Transverse colon (tissue), 4 donors: ENCODE results near the gene ZNF12.
"Not testable (repeated sequence)": the region's sequence is repeated elsewhere in the genome, so short reads cannot be mapped to it uniquely, and the experiment has no call there.

Experiments
- EP300 ChIP-seq: sonication (generic); formaldehyde crosslinking; IDR thresholded peaks from one replicate; pipeline ENCODE4 v1.6.1; 2017; ENCODE audit warnings: antibody characterized with exemption, low read depth
- POLR2A ChIP-seq: fragments of 450-650 bp; IDR thresholded peaks from one replicate; pipeline ENCODE4 v1.6.1; 2016; ENCODE audit warnings: antibody characterized with exemption, mild to moderate bottlenecking, moderate library complexity
- POLR2AphosphoS5 ChIP-seq, 3 donors: sonication (generic); formaldehyde crosslinking; IDR thresholded peaks; one replicate each; pipeline ENCODE4 v1.6.1; 2016; ENCODE audit warnings: antibody characterized with exemption in 3 of 3
- TF ChIP-seq, protein P1 (sequence below), 5 experiments: fragments of 200-600 bp in 3 of 5; fragments of 450-650 bp in 2 of 5; sonication (generic) in 3 of 5; IDR thresholded peaks; 1 replicate in 2 of 5; 2 replicates in 3 of 5; pipeline ENCODE4 v1.5.1; 2016 to 2017; ENCODE audit warnings: antibody characterized with exemption in 5 of 5, inconsistent platforms in 3 of 5, mild to moderate bottlenecking in 2 of 5, moderate library complexity in 1 of 5

GRCh38 chr7:6670851-6671250 lies 35.9 kb downstream of the ZNF12 start:
- TF ChIP-seq, protein P1, sequence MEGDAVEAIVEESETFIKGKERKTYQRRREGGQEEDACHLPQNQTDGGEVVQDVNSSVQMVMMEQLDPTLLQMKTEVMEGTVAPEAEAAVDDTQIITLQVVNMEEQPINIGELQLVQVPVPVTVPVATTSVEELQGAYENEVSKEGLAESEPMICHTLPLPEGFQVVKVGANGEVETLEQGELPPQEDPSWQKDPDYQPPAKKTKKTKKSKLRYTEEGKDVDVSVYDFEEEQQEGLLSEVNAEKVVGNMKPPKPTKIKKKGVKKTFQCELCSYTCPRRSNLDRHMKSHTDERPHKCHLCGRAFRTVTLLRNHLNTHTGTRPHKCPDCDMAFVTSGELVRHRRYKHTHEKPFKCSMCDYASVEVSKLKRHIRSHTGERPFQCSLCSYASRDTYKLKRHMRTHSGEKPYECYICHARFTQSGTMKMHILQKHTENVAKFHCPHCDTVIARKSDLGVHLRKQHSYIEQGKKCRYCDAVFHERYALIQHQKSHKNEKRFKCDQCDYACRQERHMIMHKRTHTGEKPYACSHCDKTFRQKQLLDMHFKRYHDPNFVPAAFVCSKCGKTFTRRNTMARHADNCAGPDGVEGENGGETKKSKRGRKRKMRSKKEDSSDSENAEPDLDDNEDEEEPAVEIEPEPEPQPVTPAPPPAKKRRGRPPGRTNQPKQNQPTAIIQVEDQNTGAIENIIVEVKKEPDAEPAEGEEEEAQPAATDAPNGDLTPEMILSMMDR (IDR thresholded peaks at IDR 0.05) = not testable (repeated sequence)
- not testable (repeated sequence) for TF ChIP-seq POLR2A; POLR2AphosphoS5 (IDR thresholded peaks at IDR 0.05); EP300
